H9 (cell line): ENCODE measurements around the gene REC114. TPM values are rescaled to one million over a fixed set of nuclear protein-coding genes. Genes with fewer than 3 reads are reported as not detected.
A peak's percentile ranks its signal among the peaks of the same experiment; 100 is the strongest.

ENCODE experiments used
- DNase-seq: peaks from one replicate; pipeline ENCODE4 v3.0.0-alpha.2; 2017
- H2AFZ ChIP-seq: one replicate; pipeline ENCODE4 v1.6.1; 2013; ENCODE audit warnings: mild to moderate bottlenecking, low read length, control low read depth, moderate library complexity
- H2AK5ac ChIP-seq: 2 replicates; pipeline ENCODE4 v1.6.1; 2013; ENCODE audit warnings: low read length, control low read depth, mixed read lengths; ENCODE audit not compliant: insufficient read length
- H2BK120ac ChIP-seq: one replicate; pipeline ENCODE4 v1.6.1; 2013; ENCODE audit warnings: low read depth, mild to moderate bottlenecking, low read length, control low read depth, inconsistent platforms; ENCODE audit not compliant: poor library complexity, severe bottlenecking
- H2BK12ac ChIP-seq: 2 replicates; pipeline ENCODE4 v1.6.1; 2013; ENCODE audit warnings: low read length, control low read depth, mixed read lengths, low read depth; ENCODE audit not compliant: insufficient read length
- H2BK15ac ChIP-seq: 2 replicates; pipeline ENCODE4 v1.6.1; 2013; ENCODE audit warnings: low read depth, low read length, control low read depth
- H2BK20ac ChIP-seq: one replicate; pipeline ENCODE4 v1.6.1; 2013; ENCODE audit warnings: low read depth, mild to moderate bottlenecking, low read length, control low read depth, inconsistent platforms; ENCODE audit not compliant: poor library complexity, severe bottlenecking
- H2BK5ac ChIP-seq: 2 replicates; pipeline ENCODE4 v1.6.1; 2013; ENCODE audit warnings: low read length, control low read depth, mixed read lengths; ENCODE audit not compliant: insufficient read length
- H3K14ac ChIP-seq: 2 replicates; pipeline ENCODE4 v1.6.1; 2013; ENCODE audit warnings: low read length, control low read depth; ENCODE audit not compliant: insufficient read depth
- H3K18ac ChIP-seq: 2 replicates; pipeline ENCODE4 v1.6.1; 2013; ENCODE audit warnings: low read depth, mild to moderate bottlenecking, mixed read lengths, low read length, control low read depth; ENCODE audit not compliant: insufficient read length
- H3K23ac ChIP-seq: 2 replicates; pipeline ENCODE4 v1.6.1; 2013; ENCODE audit warnings: low read length, control low read depth, mixed read lengths, low read depth; ENCODE audit not compliant: insufficient read length
- H3K23me2 ChIP-seq: 2 replicates; pipeline ENCODE4 v1.6.1; 2013; ENCODE audit warnings: low read depth, mild to moderate bottlenecking, mixed read lengths, low read length, control low read depth; ENCODE audit not compliant: insufficient read length, poor library complexity, severe bottlenecking
- H3K27ac ChIP-seq: 2 replicates; pipeline ENCODE4 v1.5.1; 2013; ENCODE audit warnings: low read length, control low read depth, mixed read lengths, low read depth; ENCODE audit not compliant: insufficient read length
- H3K27me3 ChIP-seq: 2 replicates; pipeline ENCODE4 v1.6.1; 2013; ENCODE audit warnings: low read length, control low read depth, inconsistent platforms; ENCODE audit not compliant: insufficient read depth
- H3K4ac ChIP-seq: 2 replicates; pipeline ENCODE4 v1.6.1; 2013; ENCODE audit warnings: low read depth, mild to moderate bottlenecking, control low read depth, inconsistent platforms, low read length, moderate library complexity
- H3K4me1 ChIP-seq: 2 replicates; pipeline ENCODE4 v1.6.1; 2013; ENCODE audit warnings: low read length, control low read depth, inconsistent platforms; ENCODE audit not compliant: insufficient read depth
- H3K4me2 ChIP-seq: 2 replicates; pipeline ENCODE4 v1.6.1; 2013; ENCODE audit warnings: low read length, control low read depth, mixed read lengths; ENCODE audit not compliant: insufficient read length, insufficient read depth
- H3K56ac ChIP-seq: 2 replicates; pipeline ENCODE4 v1.6.1; 2013; ENCODE audit warnings: low read depth, mild to moderate bottlenecking, mixed read lengths, low read length, control low read depth; ENCODE audit not compliant: insufficient read length
- H3K79me1 ChIP-seq: 2 replicates; pipeline ENCODE4 v1.6.1; 2013; ENCODE audit warnings: low read depth, mild to moderate bottlenecking, moderate library complexity, low read length, control low read depth, inconsistent platforms; ENCODE audit not compliant: insufficient read depth, poor library complexity, severe bottlenecking
- H3K79me2 ChIP-seq: 2 replicates; pipeline ENCODE4 v1.6.1; 2013; ENCODE audit warnings: low read length, control low read depth, inconsistent platforms; ENCODE audit not compliant: insufficient read depth
- H3K9ac ChIP-seq: 2 replicates; pipeline ENCODE4 v1.6.1; 2013; ENCODE audit warnings: low read length, control low read depth, mixed read lengths; ENCODE audit not compliant: insufficient read length; ENCODE audit errors: extremely low read depth
- H3K9me3 ChIP-seq: one replicate; pipeline ENCODE4 v1.6.1; 2013; ENCODE audit warnings: low read depth, low read length, inconsistent platforms; ENCODE audit not compliant: control insufficient read depth
- H3T11ph ChIP-seq: one replicate; pipeline ENCODE4 v1.6.1; 2013; ENCODE audit warnings: mild to moderate bottlenecking, low read length, control low read depth, inconsistent platforms
- H4K20me1 ChIP-seq: one replicate; pipeline ENCODE4 v1.6.1; 2013; ENCODE audit not compliant: control insufficient read depth, insufficient read length, insufficient read depth
- H4K5ac ChIP-seq: 2 replicates; pipeline ENCODE4 v1.6.1; 2013; ENCODE audit warnings: low read depth, mild to moderate bottlenecking, mixed read lengths, low read length, control low read depth; ENCODE audit not compliant: insufficient read length
- H4K8ac ChIP-seq: replicated peaks from 2 replicates; pipeline ENCODE4 v1.6.1; 2013; ENCODE audit warnings: low read length, control low read depth, mixed read lengths, low read depth; ENCODE audit not compliant: insufficient read length
- H4K91ac ChIP-seq: 2 replicates; pipeline ENCODE4 v1.6.1; 2013; ENCODE audit warnings: low read depth, mild to moderate bottlenecking, moderate library complexity, mixed read lengths, low read length, control low read depth; ENCODE audit not compliant: insufficient read length
- H3K27ac Mint-ChIP-seq, 3 experiments: 2 replicates in 2 of 3; 3 replicates in 1 of 3; pipeline ENCODE4 v1.8.0; 2020 to 2021; ENCODE audit warnings: mixed read lengths in 3 of 3, mild to moderate bottlenecking in 1 of 3, moderate library complexity in 1 of 3
- H3K27me3 Mint-ChIP-seq: 2 replicates; pipeline ENCODE4 v1.8.0; 2021; ENCODE audit warnings: low read depth, mild to moderate bottlenecking, moderate library complexity, mixed read lengths
- H3K36me3 Mint-ChIP-seq, 3 experiments: 2 replicates in 2 of 3; 3 replicates in 1 of 3; pipeline ENCODE4 v1.8.0; 2020 to 2021; ENCODE audit warnings: low read depth in 3 of 3, mixed read lengths in 3 of 3; ENCODE audit not compliant: insufficient read depth in 1 of 3
- H3K4me1 Mint-ChIP-seq, 2 experiments: 2 replicates each; pipeline ENCODE4 v1.8.0; 2020; ENCODE audit warnings: mixed read lengths in 2 of 2
- H3K4me3 Mint-ChIP-seq, 2 experiments: 2 replicates in 1 of 2; 3 replicates in 1 of 2; pipeline ENCODE4 v1.8.0; 2020 to 2021; ENCODE audit warnings: mild to moderate bottlenecking in 2 of 2, mixed read lengths in 2 of 2, moderate library complexity in 1 of 2
- H3K9me3 Mint-ChIP-seq, 2 experiments: 2 replicates in 1 of 2; 3 replicates in 1 of 2; pipeline ENCODE4 v1.8.0; 2020; ENCODE audit warnings: mild to moderate bottlenecking in 2 of 2, mixed read lengths in 2 of 2, moderate library complexity in 1 of 2
- WGBS: extraction: QIAGEN DNeasy Blood & Tissue Kit; methylation state at CpG from one replicate; pipeline ENCODE4 v1.1.7; 2013; ENCODE audit warnings: missing lambda C conversion rate, low lambda C conversion rate, mixed read lengths; ENCODE audit not compliant: insufficient read length; ENCODE audit errors: extremely low coverage; 5-methylcytosine and 5-hydroxymethylcytosine counted together
- total RNA-seq: library from RNA; stranded (reverse); gene quantifications from 2 replicates; pipeline ENCODE4 v1.2.1, GENCODE V29; 2021
- TF ChIP-seq, protein P1 (sequence below): fragments of 200-600 bp; sonication (generic); conservative IDR thresholded peaks from 3 replicates; pipeline ENCODE4 v1.8.0; 2021; ENCODE audit warnings: antibody characterized with exemption, mild to moderate bottlenecking

REC114 gene
- total RNA-seq, 1 experiment from 2014 or later = not detected

- Histone ChIP-seq H3T11ph (no peak overlapping the region), H3K27me3 (no peaks in the 10 kb centered on the region), H3K56ac (no peak overlapping the region), H4K5ac (no peak overlapping the region), H3K9me3 (no peaks in the 10 kb centered on the region), H4K8ac (no peak overlapping the region), H3K79me2 (no peaks in the 10 kb centered on the region; the same call in 1 of the 2 replicates), H3K23me2 (no peaks in the 10 kb centered on the region), H2AFZ (no peak overlapping the region), H3K4me2 (no peak overlapping the region), H3K79me1 (no peaks in the 10 kb centered on the region), H2BK20ac (no peak overlapping the region), H3K18ac (no peak overlapping the region), H3K4ac (no peak overlapping the region), H2AK5ac (no peak overlapping the region), H2BK12ac (no peak overlapping the region), H3K4me1 (no peaks in the 10 kb centered on the region), H3K9ac (no peak overlapping the region), H2BK5ac (no peak overlapping the region), H2BK15ac (no peak overlapping the region), H4K20me1 (no peaks in the 10 kb centered on the region), H3K23ac (no peak overlapping the region), H2BK120ac (no peak overlapping the region), H3K14ac (no peak overlapping the region), H4K91ac (no peak overlapping the region), H3K27ac (no peak overlapping the region)
- TF ChIP-seq, protein P1, sequence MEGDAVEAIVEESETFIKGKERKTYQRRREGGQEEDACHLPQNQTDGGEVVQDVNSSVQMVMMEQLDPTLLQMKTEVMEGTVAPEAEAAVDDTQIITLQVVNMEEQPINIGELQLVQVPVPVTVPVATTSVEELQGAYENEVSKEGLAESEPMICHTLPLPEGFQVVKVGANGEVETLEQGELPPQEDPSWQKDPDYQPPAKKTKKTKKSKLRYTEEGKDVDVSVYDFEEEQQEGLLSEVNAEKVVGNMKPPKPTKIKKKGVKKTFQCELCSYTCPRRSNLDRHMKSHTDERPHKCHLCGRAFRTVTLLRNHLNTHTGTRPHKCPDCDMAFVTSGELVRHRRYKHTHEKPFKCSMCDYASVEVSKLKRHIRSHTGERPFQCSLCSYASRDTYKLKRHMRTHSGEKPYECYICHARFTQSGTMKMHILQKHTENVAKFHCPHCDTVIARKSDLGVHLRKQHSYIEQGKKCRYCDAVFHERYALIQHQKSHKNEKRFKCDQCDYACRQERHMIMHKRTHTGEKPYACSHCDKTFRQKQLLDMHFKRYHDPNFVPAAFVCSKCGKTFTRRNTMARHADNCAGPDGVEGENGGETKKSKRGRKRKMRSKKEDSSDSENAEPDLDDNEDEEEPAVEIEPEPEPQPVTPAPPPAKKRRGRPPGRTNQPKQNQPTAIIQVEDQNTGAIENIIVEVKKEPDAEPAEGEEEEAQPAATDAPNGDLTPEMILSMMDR = no peak
- Mint-ChIP-seq H3K27ac (peak overlapping the region in 1 of 3 experiments; percentile 40; a peak in 1 of 7 replicates), H3K36me3 (peaks cover 11 to 78% (median 49%) of the 10 kb centered on the region in 3 experiments; a peak in 6 of 7 replicates), H3K27me3 (no peaks in the 10 kb centered on the region), H3K9me3 (no peaks in the 10 kb centered on the region), H3K4me3 (no peak overlapping the region), H3K4me1 (no peaks in the 10 kb centered on the region)
- DNase-seq = no peak
- no CpG with 5 or more reads among the region's 3 CpGs for WGBS
Measured at GRCh38 chr15:73569361-73569760, 126.4 kb downstream of the REC114 start.
